K562 (cell line): ENCODE results near the gene LTBP4. TPM values are rescaled to one million over a fixed set of nuclear protein-coding genes. Genes with fewer than 3 reads are reported as not detected.
A peak's percentile ranks its signal among the peaks of the same experiment; 100 is the strongest.

Source experiments
- ADNP ChIP-seq: fragments of 200-800 bp; sonication (Bioruptor generic); IDR thresholded peaks from 2 replicates; pipeline ENCODE4 v1.6.1; 2016; ENCODE audit warnings: missing genetic modification characterization, missing compliant biosample characterization
- CTBP1 ChIP-seq: fragments of 450-650 bp; IDR thresholded peaks from 2 replicates; pipeline ENCODE4 v1.6.1; 2016; ENCODE audit warnings: borderline replicate concordance
- ETS2 ChIP-seq: IDR thresholded peaks from 2 replicates; pipeline ENCODE4 v1.6.1; 2016; ENCODE audit warnings: borderline replicate concordance, missing genetic modification characterization, mild to moderate bottlenecking, moderate library complexity, missing compliant biosample characterization; ENCODE audit not compliant: poor library complexity, severe bottlenecking
- HDAC2 ChIP-seq: fragments of 450-650 bp; IDR thresholded peaks from 2 replicates; pipeline ENCODE4 v1.6.1; 2016; ENCODE audit warnings: mild to moderate bottlenecking
- MTA2 ChIP-seq: fragments of 450-650 bp; IDR thresholded peaks from 2 replicates; pipeline ENCODE4 v1.6.1; 2016; ENCODE audit warnings: low read depth
- NELFE ChIP-seq: IDR thresholded peaks from 2 replicates; pipeline ENCODE4 v1.6.1; 2011; ENCODE audit warnings: mild to moderate bottlenecking; ENCODE audit not compliant: insufficient read depth, insufficient read length
- PHB ChIP-seq: fragments of 250-450 bp; sonication (Bioruptor Pico); IDR thresholded peaks from 2 replicates; pipeline ENCODE4 v1.5.0; 2021
- PTRF ChIP-seq: fragments of 450-650 bp; IDR thresholded peaks from 2 replicates; pipeline ENCODE4 v1.6.1; 2016; ENCODE audit warnings: mild to moderate bottlenecking, missing genetic modification characterization, missing compliant biosample characterization
- SAFB ChIP-seq: fragments of 200-400 bp; formaldehyde crosslinking; IDR thresholded peaks from 2 replicates; pipeline ENCODE4 v1.6.1; 2017; ENCODE audit warnings: low read depth, low read length, borderline replicate concordance
- U2AF1 ChIP-seq: fragments of 200-400 bp; formaldehyde crosslinking; optimal IDR thresholded peaks from 2 replicates; pipeline ENCODE3; 2017; ENCODE audit warnings: mild to moderate bottlenecking, low read depth, low read length, moderate library complexity
- ZSCAN32 ChIP-seq: fragments of 450-650 bp; formaldehyde crosslinking; IDR thresholded peaks from 2 replicates; pipeline ENCODE4 v1.4.0; 2020; ENCODE audit warnings: mild to moderate bottlenecking, moderate library complexity
- polyA plus RNA-seq, 8 experiments: library from polyadenylated mRNA; depleted of rRNA in 4 of 8; stranded (reverse) in 5 of 8; unstranded in 3 of 8; fragments of >200 nt; fragmentation: Nextera tagmentation in 2 of 8; fragmentation: Illumina TruSeq in 1 of 8; extraction: Ambion mirVana in 2 of 8; extraction: Trizol in 1 of 8; gene quantifications; 2 replicates each; pipeline versions ENCODE4 v1.2.1 to v1.2.3, GENCODE V29; 2011 to 2014; ENCODE audit warnings: inconsistent platforms in 1 of 8, missing spikeins in 1 of 8
- total RNA-seq, 7 experiments: library from RNA; depleted of rRNA in 6 of 7; stranded (reverse); fragments of >200 nt in 6 of 7; fragmentation: Illumina TruSeq in 2 of 7; extraction: Trizol in 2 of 7; gene quantifications; 2 replicates each; pipeline versions ENCODE4 v1.2.1 to v1.2.3, GENCODE V29; 2011 to 2021; ENCODE audit warnings: low replicate concordance in 1 of 7
- TF ChIP-seq, protein P1 (sequence below): fragments of 450-650 bp; IDR thresholded peaks from 2 replicates; pipeline ENCODE4 v1.6.1; 2016; ENCODE audit warnings: mild to moderate bottlenecking, moderate library complexity
- TF ChIP-seq, protein P2 (sequence below): fragments of 450-650 bp; IDR thresholded peaks from 2 replicates; pipeline ENCODE4 v1.6.1; 2016; ENCODE audit warnings: missing biosample characterization, missing genetic modification characterization
- TF ChIP-seq, protein P3 (sequence below): fragments of 450-650 bp; IDR thresholded peaks from 2 replicates; pipeline ENCODE4 v1.6.1; 2014; ENCODE audit warnings: low read depth, mild to moderate bottlenecking, moderate library complexity, borderline replicate concordance

The LTBP4 gene
- total and polyA plus RNA-seq, 9 of the 15 experiments (the other 6 are each of a cell fraction or from before 2014, with no cell fraction given) = 0.35 to 160 (median 31.6) TPM

DNA sequence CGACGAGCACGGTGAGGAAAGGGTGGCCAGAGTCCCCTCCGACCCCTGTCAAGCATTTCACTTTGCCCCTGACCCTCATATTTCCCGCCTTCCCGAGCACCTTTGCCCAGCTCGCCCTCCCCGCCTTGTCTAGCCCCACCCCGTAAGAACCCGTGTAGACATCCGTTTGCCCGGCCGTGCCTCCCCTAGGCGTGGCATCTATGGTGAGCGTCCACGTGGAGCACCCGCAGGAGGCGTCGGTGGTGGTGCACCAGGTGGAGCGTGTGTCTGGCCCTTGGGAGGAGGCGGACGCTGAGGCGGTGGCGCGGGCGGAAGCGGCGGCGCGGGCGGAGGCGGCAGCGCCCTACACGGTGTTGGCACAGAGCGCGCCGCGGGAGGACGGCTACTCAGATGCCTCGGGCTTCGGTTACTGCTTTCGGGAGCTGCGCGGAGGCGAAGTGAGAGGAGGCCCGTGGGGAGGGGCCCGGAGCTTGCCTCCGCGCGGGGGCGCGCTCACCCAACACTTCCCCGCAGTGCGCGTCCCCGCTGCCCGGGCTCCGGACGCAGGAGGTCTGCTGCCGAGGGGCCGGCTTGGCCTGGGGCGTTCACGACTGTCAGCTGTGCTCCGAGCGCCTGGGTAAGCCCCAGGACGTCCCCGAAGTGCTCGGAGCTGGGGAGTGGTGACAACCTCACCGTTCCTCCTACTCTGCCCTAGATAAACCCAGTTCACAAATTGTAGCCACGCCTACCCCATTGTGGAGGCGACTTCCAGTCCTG, 4.2 kb downstream of the LTBP4 start (continued):
- TF ChIP-seq, protein P1, sequence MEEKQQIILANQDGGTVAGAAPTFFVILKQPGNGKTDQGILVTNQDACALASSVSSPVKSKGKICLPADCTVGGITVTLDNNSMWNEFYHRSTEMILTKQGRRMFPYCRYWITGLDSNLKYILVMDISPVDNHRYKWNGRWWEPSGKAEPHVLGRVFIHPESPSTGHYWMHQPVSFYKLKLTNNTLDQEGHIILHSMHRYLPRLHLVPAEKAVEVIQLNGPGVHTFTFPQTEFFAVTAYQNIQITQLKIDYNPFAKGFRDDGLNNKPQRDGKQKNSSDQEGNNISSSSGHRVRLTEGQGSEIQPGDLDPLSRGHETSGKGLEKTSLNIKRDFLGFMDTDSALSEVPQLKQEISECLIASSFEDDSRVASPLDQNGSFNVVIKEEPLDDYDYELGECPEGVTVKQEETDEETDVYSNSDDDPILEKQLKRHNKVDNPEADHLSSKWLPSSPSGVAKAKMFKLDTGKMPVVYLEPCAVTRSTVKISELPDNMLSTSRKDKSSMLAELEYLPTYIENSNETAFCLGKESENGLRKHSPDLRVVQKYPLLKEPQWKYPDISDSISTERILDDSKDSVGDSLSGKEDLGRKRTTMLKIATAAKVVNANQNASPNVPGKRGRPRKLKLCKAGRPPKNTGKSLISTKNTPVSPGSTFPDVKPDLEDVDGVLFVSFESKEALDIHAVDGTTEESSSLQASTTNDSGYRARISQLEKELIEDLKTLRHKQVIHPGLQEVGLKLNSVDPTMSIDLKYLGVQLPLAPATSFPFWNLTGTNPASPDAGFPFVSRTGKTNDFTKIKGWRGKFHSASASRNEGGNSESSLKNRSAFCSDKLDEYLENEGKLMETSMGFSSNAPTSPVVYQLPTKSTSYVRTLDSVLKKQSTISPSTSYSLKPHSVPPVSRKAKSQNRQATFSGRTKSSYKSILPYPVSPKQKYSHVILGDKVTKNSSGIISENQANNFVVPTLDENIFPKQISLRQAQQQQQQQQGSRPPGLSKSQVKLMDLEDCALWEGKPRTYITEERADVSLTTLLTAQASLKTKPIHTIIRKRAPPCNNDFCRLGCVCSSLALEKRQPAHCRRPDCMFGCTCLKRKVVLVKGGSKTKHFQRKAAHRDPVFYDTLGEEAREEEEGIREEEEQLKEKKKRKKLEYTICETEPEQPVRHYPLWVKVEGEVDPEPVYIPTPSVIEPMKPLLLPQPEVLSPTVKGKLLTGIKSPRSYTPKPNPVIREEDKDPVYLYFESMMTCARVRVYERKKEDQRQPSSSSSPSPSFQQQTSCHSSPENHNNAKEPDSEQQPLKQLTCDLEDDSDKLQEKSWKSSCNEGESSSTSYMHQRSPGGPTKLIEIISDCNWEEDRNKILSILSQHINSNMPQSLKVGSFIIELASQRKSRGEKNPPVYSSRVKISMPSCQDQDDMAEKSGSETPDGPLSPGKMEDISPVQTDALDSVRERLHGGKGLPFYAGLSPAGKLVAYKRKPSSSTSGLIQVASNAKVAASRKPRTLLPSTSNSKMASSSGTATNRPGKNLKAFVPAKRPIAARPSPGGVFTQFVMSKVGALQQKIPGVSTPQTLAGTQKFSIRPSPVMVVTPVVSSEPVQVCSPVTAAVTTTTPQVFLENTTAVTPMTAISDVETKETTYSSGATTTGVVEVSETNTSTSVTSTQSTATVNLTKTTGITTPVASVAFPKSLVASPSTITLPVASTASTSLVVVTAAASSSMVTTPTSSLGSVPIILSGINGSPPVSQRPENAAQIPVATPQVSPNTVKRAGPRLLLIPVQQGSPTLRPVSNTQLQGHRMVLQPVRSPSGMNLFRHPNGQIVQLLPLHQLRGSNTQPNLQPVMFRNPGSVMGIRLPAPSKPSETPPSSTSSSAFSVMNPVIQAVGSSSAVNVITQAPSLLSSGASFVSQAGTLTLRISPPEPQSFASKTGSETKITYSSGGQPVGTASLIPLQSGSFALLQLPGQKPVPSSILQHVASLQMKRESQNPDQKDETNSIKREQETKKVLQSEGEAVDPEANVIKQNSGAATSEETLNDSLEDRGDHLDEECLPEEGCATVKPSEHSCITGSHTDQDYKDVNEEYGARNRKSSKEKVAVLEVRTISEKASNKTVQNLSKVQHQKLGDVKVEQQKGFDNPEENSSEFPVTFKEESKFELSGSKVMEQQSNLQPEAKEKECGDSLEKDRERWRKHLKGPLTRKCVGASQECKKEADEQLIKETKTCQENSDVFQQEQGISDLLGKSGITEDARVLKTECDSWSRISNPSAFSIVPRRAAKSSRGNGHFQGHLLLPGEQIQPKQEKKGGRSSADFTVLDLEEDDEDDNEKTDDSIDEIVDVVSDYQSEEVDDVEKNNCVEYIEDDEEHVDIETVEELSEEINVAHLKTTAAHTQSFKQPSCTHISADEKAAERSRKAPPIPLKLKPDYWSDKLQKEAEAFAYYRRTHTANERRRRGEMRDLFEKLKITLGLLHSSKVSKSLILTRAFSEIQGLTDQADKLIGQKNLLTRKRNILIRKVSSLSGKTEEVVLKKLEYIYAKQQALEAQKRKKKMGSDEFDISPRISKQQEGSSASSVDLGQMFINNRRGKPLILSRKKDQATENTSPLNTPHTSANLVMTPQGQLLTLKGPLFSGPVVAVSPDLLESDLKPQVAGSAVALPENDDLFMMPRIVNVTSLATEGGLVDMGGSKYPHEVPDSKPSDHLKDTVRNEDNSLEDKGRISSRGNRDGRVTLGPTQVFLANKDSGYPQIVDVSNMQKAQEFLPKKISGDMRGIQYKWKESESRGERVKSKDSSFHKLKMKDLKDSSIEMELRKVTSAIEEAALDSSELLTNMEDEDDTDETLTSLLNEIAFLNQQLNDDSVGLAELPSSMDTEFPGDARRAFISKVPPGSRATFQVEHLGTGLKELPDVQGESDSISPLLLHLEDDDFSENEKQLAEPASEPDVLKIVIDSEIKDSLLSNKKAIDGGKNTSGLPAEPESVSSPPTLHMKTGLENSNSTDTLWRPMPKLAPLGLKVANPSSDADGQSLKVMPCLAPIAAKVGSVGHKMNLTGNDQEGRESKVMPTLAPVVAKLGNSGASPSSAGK = peak; percentile 89
- TF ChIP-seq, protein P2, sequence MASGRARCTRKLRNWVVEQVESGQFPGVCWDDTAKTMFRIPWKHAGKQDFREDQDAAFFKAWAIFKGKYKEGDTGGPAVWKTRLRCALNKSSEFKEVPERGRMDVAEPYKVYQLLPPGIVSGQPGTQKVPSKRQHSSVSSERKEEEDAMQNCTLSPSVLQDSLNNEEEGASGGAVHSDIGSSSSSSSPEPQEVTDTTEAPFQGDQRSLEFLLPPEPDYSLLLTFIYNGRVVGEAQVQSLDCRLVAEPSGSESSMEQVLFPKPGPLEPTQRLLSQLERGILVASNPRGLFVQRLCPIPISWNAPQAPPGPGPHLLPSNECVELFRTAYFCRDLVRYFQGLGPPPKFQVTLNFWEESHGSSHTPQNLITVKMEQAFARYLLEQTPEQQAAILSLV (tag) = no peak
- TF ChIP-seq U2AF1 (peak; percentile 45), ZSCAN32 (CRISPR knock-in tag) (no peak), PHB (CRISPR knock-in tag) (no peak), PTRF (no peak), MTA2 (no peak), HDAC2 (no peak), CTBP1 (peak; percentile 71), NELFE (no peak), ADNP (no peak), SAFB (peak; percentile 35; the same call in 1 of the 2 replicates), ETS2 (no peak)
- TF ChIP-seq, protein P3, sequence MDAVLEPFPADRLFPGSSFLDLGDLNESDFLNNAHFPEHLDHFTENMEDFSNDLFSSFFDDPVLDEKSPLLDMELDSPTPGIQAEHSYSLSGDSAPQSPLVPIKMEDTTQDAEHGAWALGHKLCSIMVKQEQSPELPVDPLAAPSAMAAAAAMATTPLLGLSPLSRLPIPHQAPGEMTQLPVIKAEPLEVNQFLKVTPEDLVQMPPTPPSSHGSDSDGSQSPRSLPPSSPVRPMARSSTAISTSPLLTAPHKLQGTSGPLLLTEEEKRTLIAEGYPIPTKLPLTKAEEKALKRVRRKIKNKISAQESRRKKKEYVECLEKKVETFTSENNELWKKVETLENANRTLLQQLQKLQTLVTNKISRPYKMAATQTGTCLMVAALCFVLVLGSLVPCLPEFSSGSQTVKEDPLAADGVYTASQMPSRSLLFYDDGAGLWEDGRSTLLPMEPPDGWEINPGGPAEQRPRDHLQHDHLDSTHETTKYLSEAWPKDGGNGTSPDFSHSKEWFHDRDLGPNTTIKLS = no peak
